ENCODE results near the gene SCMH1.

GRCh38 chr1:41275831-41276230 is 33.7 kb upstream of the SCMH1 start:
- TF ChIP-seq, protein P1, sequence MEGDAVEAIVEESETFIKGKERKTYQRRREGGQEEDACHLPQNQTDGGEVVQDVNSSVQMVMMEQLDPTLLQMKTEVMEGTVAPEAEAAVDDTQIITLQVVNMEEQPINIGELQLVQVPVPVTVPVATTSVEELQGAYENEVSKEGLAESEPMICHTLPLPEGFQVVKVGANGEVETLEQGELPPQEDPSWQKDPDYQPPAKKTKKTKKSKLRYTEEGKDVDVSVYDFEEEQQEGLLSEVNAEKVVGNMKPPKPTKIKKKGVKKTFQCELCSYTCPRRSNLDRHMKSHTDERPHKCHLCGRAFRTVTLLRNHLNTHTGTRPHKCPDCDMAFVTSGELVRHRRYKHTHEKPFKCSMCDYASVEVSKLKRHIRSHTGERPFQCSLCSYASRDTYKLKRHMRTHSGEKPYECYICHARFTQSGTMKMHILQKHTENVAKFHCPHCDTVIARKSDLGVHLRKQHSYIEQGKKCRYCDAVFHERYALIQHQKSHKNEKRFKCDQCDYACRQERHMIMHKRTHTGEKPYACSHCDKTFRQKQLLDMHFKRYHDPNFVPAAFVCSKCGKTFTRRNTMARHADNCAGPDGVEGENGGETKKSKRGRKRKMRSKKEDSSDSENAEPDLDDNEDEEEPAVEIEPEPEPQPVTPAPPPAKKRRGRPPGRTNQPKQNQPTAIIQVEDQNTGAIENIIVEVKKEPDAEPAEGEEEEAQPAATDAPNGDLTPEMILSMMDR (IDR thresholded peaks at IDR 0.05) = no peak
- no peak for TF ChIP-seq EP300 (IDR thresholded peaks at IDR 0.05)
- TF ChIP-seq POLR2A (IDR thresholded peaks at IDR 0.05) = no peak

Measured in tibial nerve (tissue), 4 donors.